ENCODE measurements around the gene MAD1L1.
A peak's percentile ranks its signal among the peaks of the same experiment; 100 is the strongest.

MAD1L1 gene

DNA sequence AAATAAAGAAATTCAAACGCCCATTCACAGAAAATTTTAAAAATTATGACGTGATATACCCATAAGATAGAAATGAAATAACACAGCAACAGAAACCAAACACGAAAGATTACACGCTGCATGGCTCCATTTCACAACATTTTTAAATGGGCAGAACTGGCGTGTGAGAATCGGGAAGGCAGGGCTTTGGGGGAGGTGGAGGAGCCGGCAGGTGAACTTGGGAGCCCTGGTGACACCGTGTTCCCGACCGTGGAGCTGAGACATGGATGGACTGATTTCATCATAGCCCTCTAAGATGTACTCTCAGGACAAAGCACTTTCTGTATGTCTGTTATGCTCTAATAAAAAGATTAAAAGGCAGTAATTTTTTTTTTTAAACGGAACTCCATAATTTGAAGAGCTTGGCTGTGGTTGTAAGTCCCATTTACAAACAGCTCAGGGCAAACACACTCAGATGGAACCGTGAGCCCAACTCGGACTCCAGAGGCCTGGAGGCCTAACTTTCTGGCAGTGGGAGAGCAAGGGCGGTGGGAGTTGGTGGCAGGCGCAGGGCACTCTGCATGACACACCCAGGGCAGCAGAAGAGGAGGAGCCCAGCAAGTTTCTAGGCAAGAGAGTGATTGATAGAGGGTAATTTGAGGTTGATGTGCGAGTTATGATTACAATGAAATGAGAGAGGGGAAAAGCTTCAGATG lies 203.4 kb downstream of the MAD1L1 start:
- no peak for DNase-seq (ENCODE audit: low read depth)

DNA sequence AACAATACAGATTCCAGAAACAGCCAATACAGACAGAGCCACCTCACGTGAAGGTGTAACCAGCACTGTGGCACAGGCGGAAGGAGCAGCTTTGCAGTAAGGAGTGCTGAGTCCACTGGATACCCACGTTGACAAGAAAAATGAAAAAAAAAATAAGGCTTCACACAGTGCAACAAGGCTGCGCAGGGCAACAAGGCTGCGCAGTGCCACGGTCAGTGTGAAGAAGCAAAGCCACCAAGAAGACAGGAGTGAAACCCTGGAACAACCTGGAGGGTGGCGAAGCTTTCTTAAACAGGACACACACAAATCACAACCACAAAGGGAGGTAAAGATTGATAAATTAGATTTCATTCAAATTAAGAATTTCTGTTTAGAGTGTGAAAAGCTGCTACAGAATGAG lies 204.0 kb downstream of the MAD1L1 start:
- DNase-seq (ENCODE audit: low read depth) = no peak

DNA sequence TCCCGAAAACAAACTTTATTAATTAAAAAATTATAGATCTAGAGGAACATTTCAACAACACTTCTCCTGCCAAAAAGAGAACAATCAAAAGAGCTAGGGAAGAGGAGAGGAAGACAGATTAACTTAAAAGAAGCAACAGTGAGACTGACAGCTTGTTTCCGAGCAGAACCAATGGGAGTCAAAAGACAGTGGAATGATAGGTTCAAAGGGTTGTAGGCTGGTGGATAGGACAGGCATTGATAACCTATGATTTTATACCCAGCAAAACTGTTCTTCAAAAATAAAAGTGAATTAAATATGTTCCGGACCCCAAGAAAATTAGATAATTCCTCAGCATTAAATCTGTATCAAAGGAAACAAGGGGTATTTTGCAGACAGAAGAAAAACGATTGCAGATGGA lies 207.6 kb downstream of the MAD1L1 start:
- no peak for DNase-seq (ENCODE audit: low read depth)

DNA sequence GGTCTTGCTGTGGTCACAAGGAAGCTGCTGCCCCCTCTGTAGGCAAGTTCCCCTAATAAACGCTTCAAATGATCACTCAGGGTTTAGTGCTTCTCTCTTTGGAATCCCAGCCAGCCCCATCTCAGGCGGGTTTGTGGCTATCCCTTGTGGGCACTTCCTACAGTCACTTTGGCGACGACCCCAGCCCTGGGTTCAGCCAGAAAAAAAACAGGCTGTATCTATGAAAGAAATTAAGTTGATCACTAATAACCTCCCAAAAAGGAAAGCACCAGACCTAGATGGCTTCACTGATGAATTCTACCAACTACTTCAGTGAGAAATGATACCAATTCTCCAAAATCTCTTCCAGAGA lies 208.2 kb downstream of the MAD1L1 start:
- DNase-seq (ENCODE audit: low read depth) = no peak

DNA sequence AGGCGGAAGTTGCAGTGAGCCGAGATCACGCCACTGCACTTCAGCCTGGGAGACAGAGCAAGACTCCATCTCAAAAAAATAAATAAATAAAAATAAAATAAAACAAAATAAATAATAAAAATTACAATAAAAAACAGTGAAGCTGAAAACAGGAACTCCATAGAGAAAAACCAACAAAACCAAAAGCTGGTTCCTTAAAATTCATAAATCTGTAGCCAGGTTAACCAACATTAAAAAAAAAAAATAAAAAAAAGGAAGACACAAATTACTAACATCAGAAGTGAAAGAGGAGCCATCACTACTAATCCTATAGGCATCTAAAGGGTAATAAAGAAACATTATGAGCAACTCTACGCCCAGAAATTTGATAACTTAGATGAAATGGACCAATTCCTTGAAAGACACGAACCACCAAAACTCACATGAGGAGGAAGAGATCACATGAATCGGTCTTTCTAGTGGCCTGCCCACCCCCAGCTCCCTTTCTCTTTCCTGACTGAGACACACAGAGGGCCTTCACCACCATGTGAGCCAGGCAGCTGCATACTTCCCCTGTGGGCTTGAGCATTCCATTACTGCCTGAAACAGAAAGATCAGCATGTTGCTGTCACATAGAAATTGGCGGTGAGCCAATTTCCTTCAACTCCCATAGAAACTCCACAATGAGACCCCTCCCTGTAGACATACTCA lies 208.7 kb downstream of the MAD1L1 start:
- no peak for DNase-seq (ENCODE audit: low read depth)

DNA sequence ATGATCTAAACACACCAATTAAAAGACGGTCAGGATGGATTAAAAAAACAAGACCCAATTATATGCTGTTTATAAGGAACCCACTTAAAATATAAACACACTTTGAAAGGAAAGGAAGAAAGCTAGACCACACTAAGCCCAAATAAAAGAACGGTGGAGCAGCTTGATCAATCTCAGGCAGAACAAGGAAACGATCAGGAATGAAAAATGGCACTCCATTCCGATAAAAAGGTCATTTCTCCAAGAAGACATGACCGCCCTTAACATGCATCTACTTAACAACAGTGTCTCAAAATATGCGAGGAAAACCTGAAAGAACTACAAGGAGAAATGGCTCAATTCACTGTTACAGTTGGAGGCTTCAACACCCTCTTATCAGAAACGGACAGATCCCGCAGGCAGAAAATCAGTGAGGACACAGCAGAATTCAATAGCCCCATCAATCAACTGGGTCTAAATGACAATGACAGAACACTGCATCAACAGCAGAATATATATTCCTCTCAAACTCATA lies 210.0 kb downstream of the MAD1L1 start:
- no peak for DNase-seq (ENCODE audit: low read depth)

DNA sequence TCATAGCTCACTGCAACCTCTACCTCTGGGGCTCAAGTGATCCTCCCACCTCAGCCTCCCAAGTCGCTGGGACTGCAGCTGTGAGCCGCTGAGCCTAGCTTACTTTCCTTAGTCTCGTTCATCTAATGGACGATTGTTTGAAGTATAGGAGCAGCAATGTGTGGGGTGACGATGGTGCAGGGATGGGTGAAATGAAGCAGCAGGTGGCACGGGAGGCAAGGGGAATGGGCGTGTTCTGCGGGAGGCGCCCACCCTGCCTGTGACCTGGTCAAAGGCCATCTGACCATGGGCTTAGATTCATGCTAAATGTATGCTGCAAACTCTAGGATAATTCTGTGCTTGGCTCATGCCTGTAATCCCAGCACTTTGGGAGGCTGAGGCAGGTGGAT lies 210.7 kb downstream of the MAD1L1 start:
- DNase-seq (ENCODE audit: low read depth) = no peak

DNA sequence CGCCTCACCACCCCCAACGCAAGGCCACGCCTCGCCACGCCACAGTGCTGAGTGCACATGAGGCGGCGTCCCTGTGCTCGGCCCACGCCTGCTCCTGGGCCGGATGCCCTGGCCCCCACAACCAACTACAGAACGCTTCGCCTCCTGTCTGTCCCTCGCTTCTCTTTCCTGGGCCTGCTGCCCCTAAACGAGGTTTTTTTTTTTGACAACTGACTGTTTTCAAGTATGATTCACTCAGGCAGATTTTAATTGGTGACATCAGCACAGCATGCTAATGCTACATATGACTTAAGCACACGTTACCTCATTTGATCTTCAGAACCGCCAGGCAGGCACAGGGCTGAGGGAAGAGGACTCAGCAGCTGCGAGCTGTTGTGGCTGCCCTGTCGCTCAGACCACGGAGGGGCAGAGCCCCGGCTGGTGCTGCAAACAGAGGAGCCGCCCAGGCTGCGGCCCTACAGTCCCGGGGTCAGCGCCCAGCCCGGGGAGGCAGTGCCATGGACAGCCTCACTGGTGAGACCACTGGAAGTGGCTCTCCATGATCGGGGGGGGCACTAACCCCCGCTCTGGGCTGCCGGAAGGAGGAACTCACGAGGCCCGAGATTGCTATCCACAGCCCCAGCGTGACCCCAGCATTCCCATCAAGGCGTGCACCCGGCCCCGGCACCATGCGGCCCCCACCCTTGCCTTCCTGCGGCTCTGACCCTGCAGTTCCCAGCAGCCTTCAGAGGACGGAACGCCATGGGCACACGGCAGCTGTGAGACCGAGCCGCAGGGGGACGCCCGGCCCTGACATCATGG lies 212.8 kb downstream of the MAD1L1 start:
- peak; percentile 85 for DNase-seq (ENCODE audit: low read depth)

DNA sequence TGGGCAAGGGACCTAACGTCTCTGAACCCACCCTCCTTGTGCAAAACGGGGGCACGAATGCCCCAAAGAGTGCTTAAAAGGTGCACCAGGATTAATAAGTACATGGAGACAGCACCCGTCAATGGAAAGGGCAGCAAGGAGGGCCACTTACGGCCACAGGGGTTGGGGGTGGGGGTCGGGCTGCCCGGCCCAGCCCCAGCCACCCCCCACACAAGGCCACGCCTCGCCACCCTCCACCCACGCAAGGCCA lies 213.4 kb downstream of the MAD1L1 start:
- DNase-seq (ENCODE audit: low read depth) = no peak

DNA sequence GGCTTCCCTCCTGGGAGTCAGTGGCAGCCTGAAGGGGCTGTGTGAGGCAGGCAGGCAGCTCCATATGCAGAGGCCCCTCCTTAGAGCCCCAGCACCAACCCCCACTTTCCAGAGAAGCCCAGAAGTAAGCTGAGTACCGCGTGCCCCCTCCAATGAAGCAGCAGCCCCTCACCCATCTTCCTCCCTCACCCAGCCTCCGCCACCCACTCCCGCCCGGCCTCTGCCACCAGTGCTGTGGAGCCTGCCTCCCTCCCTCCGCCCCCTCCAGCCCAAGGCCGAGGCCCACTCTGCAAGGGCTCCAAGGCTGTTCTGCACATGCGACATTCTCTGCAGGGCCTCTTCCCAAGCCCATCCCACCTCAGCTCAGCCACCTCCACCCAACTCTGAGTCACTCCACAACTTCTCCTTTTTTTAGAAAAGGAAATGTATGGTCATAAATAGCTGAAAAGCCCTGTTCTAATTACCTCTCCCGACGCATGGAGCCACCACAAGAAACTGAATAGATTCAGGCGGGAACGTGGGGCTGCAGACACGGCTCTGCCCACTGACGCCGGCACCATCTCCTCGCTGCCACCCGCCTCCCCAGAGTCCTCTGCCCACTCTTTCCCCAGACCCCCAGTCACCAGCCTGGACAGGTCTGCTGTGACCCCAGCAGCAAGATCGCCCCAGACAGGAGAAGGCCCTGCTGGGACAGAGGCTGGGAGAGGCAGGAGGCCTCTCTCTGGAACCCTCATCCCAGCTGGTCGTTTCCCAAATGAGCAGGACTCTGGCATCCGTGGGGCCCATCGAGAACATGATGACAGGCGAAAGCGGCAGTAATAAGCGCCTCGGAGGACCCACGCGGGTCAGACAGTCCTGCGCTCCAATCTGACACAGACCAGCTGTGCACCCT lies 213.9 kb downstream of the MAD1L1 start:
- peak; percentile 44 for DNase-seq (ENCODE audit: low read depth)

DNA sequence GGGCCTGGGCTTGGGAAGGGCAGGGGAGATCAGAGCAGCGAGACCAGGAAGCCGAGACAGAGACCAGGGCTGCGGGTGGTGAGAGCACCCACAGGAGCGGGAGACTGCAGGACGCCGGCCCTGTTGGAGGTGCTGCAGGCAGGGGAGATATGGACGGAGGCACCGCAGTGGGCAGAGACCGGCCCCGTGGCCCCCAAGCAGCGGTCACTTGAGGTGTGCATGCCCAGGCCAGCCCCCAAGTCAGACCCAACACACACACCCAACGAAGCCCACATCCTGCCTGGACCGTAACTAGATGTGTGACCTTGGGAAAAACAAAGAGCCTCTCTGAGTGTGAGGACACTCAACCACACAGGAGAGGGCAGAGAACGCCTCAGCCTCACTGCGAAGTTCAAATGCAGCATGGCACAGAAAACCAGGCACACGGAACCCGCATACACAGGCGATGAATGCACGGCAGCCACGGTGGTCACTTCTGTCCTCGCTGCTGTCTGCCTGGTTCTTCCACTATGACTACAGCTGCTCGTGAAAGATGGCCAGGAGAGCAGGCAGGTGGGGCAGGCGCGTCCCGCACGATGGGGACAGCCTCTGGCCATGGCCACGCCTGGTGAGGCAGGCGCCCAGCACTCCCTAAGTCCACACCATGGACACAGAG lies 214.7 kb downstream of the MAD1L1 start:
- DNase-seq (ENCODE audit: low read depth) = no peak

DNA sequence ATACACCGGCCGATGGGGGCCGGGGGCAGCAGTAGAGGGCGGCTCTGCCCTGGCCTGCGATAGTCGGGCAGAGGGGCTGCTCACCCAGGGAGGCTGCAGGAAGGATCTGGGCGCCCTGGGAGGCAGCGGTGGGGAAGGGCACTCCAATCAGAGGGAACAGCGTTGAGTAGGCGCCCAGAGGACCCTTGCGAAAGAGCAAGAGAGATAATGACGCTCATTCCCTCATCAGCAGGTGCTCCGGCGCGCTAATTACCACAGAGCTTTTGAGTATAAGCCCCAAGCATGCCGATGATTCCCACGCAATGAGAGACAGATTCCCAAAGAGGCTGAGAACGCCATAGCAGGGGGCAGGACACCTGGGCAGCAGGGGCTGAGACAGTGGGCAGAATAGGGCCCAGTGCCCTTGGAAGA lies 215.3 kb downstream of the MAD1L1 start:
- DNase-seq (ENCODE audit: low read depth) = no peak

DNA sequence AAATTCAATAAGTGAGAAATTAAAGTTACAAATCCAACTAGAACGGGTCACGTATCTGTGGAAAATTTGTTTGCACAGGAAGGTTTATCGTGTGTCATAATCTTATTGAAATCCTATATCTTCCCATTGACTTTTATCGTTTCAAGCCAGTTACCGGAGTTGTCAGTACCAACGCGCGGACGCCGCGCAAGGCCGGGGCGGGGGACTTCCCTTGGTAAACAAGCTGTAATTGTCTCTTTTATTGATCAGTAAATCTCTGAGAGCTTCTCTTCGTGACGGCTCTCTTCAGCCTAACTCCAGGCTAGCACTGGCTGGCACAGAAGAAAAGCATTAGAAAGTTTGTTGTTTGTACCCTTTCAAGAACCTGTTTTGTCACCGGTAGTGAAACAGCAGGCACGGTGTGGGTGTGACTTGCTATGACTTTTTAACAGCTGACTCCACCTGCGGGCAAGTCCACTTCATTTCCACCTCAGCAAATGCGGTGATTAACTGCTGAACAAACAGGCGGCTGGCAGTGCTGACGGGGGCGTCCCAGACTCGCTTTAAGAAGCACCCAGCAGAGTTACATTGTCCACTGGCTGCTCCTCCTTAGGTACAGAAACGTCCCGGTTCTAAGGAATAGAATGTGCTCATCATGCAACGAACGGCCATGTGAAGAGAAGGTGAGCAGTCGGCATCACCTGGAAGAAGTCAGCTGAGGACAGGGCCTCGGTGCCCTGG lies 215.8 kb downstream of the MAD1L1 start:
- DNase-seq (ENCODE audit: low read depth) = no peak

DNA sequence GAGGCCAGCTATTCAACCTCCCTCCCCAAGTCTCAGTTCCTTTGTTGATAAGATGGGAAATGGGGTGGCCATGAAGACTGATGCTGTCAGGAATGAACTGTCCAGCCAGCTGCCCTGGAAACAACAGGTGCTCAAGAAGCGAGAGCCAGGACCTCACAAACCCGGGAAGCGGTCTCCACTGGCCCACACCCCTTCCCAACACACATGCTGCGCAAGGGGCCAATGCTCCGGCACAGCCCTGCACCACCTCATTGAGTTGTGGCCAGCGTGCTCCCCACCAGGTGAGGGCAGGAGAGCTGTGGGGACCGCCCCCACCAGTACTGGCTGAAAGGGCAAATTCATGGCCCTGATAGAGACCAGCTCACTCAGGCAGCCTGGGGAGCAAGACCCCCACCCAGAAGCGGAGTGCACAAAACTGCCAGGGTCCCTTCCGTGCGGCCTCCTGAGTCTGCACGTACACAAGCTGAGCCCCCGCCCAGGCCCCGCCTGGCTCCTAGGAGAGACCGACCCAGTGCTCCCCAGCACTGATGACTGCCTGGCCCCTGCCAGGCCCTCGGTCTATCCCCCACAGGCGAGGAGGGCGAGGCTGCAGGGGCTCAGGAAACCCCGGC lies 216.6 kb downstream of the MAD1L1 start:
- no peak for DNase-seq (ENCODE audit: low read depth)

DNA sequence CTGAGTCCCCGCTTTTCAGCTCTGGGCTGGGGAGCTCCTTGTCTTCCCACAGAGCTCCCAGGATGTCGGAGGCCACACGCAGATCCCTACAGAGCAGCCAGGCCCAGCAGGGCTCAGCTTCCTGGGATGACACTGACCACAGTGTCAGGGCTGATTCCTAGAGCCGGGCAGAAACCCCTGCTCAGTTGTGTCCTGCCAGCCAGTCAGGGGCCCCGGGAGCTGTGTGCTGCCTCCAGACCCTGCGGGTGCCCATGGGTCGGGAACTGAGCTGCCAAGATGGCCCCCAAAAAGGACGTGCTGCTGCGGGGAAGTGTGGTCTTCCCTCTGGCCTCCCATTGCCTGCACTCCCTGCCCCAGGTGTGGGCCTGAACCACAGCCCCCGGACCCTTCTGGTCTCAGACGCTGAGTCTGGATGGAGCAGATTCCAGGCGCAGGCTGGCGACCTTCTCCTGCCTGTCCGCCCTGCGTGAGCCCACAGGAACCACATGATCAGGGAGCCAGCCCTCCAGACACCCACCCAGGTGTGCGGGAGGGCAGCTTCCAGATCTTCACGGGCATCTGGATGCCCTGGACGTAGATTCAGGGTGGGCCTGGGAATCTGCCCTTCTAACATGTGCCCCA lies 217.4 kb downstream of the MAD1L1 start:
- DNase-seq (ENCODE audit: low read depth) = no peak

DNA sequence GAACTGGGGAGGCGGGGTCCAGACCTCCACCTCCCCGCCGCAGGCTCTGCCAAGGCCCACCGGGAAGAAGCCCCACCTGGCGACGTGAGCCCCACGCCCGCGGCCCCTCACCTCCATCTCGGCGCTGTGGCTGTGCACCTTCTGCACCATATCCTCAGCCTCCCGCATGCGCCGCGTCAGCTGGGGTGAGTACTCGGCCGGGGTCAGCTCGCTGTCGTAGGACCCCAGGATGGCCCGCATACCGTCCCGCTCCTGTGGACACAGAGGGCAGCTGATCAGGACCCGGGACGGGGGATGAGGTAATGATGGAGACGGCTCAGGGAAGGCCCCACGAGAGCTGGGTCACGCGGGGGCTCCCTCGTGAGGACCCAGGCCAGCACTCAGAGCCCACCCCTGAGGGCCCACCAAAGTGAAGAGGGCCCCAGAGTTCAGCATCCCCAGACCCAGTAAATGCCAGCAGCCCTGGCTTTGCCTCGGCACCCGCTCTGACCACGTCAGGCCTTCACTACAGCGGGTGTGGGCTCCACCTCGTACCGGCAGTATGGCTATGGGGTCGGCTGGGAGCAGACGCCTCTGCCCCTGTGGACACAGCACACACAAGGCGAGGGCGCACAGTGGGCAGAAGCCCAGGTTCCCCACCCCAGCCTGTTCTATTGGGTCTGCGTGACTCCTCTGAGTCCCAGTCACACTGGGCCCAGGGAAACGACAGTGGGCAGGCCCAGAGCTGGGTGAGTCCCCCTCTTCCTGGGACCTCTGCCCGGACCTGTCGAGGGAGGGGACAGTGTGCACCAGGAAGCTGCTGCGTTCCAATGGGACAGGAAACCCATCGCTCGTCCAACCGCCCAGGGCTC lies 218.1 kb downstream of the MAD1L1 start:
- no peak for DNase-seq (ENCODE audit: low read depth)

DNA sequence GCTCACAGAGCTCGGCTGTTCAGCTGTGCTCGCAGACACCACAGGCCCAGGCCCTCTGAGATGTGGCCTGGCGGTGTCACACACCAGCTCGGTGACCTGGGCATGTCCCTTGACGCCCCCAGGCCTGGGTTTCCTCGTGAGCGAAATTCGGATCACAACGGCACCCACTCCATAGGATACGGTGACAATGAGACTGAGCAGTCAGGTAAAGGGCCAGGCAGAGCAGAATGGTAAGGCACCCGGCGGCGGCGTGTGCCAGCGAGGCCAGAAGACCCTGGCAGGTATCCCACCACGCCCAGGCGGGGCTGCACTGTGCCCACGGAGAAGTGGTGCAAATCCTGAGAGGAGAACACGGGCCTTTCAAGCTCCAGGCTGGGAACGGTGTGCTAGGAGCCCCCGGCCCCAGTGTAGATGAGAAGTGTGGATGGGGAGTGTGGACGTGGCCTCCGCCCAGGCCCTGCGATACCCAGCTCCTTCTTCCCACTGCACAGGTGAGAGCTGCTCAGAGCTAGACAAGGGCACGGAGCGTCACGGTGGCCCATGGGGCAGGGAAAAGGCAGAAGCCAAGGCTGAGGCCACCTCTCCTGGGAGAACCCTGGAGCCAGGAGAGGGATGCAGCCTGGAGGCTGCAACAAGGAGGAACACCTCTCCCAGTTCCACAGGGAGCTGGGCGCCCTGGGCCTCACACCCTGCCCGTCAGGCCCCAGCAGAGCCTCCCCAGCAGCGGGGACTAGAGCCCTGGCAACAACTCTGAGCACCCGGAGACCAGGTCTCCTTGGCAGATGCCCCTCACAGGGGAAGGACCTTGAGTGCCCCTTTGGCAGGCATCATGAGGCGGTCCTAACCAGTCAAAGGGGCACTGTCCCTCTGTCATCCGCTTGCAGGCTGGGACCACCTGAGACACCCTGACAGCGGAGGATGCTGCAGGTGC lies 219.1 kb downstream of the MAD1L1 start:
- no peak for DNase-seq (ENCODE audit: low read depth)

DNA sequence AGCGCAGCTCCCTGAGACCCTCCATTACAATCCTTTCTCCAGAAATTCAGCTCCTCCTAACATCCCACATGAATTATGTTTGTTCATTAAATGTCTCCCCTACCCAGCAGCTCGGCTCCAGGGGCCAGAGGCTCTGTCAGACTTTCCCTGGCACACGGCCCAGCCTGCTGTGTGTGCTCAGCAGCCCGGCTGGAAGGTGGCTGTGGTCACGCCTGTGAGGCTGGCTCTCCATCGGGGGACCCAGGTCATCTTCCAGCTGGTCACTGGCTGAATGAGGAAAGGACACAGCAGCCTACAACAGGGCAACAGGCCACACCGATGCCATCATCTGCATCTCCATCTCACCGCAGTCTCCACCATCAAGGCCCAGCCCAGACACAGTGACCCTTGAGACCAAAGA lies 219.8 kb downstream of the MAD1L1 start:
- DNase-seq (ENCODE audit: low read depth) = no peak
